HepG2 (cell line): Measurements from ENCODE around the gene DUSP7. TPM values are rescaled to one million over a fixed set of nuclear protein-coding genes. Genes with fewer than 3 reads are reported as not detected.
A peak's percentile ranks its signal among the peaks of the same experiment; 100 is the strongest.
"Not testable (repeated sequence)": the region's sequence is repeated elsewhere in the genome, so short reads cannot be mapped to it uniquely, and the experiment has no call there.

ENCODE experiments used
- ATAC-seq: fragments of 200-7000 bp; cut with Tn5 transposase; 3 replicates; pipeline ENCODE4 v1.9.1; 2020; ENCODE audit warnings: mild to moderate bottlenecking, moderate library complexity
- BruUV-seq: library from RNA; stranded (reverse); fragments of 400-500 nt; replicated peaks from 2 replicates; lab custom pipeline; 2021; lab: Mats Ljungman, UMichigan
- CTCF ChIA-PET: fragments of 300-600 bp; formaldehyde crosslinking; extraction: SDS; loops from one replicate; lab custom pipeline; 2021; ENCODE audit warnings: low total read pairs, inconsistent platforms, low intra/inter-chr PET ratio; lab: Yijun Ruan, JAX
- POLR2A ChIA-PET: fragments of 350-600 bp; sonication (Branson Sonifier 250); formaldehyde crosslinking; loops from one replicate; lab custom pipeline; 2020; ENCODE audit warnings: antibody characterized with exemption, inconsistent platforms; lab: Yijun Ruan, JAX
- DNase-seq: peaks from one replicate; pipeline ENCODE4 v3.0.0-alpha.2; 2015; ENCODE audit warnings: low spot score
- FAIRE-seq: peaks from 3 replicates; lab custom pipeline; 2011; peaks lifted over from hg19 to GRCh38; lab: Jason Lieb, UNC
- H2AFZ ChIP-seq: one replicate; pipeline ENCODE4 v1.6.1; 2011; ENCODE audit warnings: low read length, inconsistent platforms
- H3K27ac ChIP-seq: fragments of 300-600 bp; 3 replicates; pipeline ENCODE4 v1.8.0; 2011; ENCODE audit warnings: mixed run types, mild to moderate bottlenecking, mixed read lengths, low read length, inconsistent platforms; ENCODE audit not compliant: insufficient read depth; ENCODE audit errors: extremely low read length
- H3K27me3 ChIP-seq, 2 experiments: fragments of 200-600 bp in 1 of 2; 2 replicates in 1 of 2; 3 replicates in 1 of 2; pipeline versions ENCODE4 v1.6.0 to v1.8.0; 2011; ENCODE audit warnings: low read length in 2 of 2, mild to moderate bottlenecking in 2 of 2, moderate library complexity in 2 of 2, inconsistent platforms in 1 of 2; ENCODE audit not compliant: insufficient read depth in 2 of 2, control insufficient read depth in 1 of 2
- H3K36me3 ChIP-seq, 2 experiments: fragments of 200-600 bp in 1 of 2; replicated peaks in 1 of 2; 2 replicates in 1 of 2; 3 replicates in 1 of 2; pipeline versions ENCODE4 v1.5.1 to v1.8.0; 2011; ENCODE audit warnings: low read length in 2 of 2, inconsistent platforms in 1 of 2; ENCODE audit not compliant: insufficient read depth in 2 of 2, control insufficient read depth in 1 of 2
- H3K4me1 ChIP-seq: 2 replicates; pipeline ENCODE4 v1.5.1; 2012; ENCODE audit warnings: low read length, inconsistent platforms; ENCODE audit not compliant: insufficient read depth
- H3K4me2 ChIP-seq: 2 replicates; pipeline ENCODE4 v1.6.0; 2011; ENCODE audit warnings: low read depth, low read length, inconsistent platforms
- H3K4me3 ChIP-seq, 3 experiments: fragments of 200-600 bp in 1 of 3; sonication (generic), shearing (Covaris generic) in 1 of 3; replicated peaks in 1 of 3; 2 replicates each; pipeline ENCODE4 v1.5.1; 2011 to 2016; ENCODE audit warnings: low read length in 3 of 3, inconsistent platforms in 2 of 3, low read depth in 2 of 3, mild to moderate bottlenecking in 2 of 3, control low read depth in 1 of 3, mixed read lengths in 1 of 3; ENCODE audit not compliant: insufficient read depth in 1 of 3
- H3K79me2 ChIP-seq: one replicate; pipeline ENCODE4 v1.6.1; 2011; ENCODE audit warnings: low read length, inconsistent platforms; ENCODE audit not compliant: insufficient read depth
- H3K9ac ChIP-seq: 2 replicates; pipeline ENCODE4 v1.6.0; 2011; ENCODE audit warnings: mild to moderate bottlenecking, low read depth, low read length, inconsistent platforms; ENCODE audit not compliant: insufficient read depth
- H3K9me3 ChIP-seq: 2 replicates; pipeline ENCODE4 v1.5.1; 2012; ENCODE audit warnings: mild to moderate bottlenecking, low read length
- H4K20me1 ChIP-seq: 2 replicates; pipeline ENCODE4 v1.6.0; 2011; ENCODE audit warnings: inconsistent platforms, mild to moderate bottlenecking, low read length, moderate library complexity; ENCODE audit not compliant: insufficient read depth
- ATF4 ChIP-seq, 2 experiments: fragments of 450-650 bp in 1 of 2; sonication (generic) in 1 of 2; formaldehyde crosslinking; IDR thresholded peaks; 2 replicates each; pipeline versions ENCODE4 v1.5.0 to v1.8.0; 2020 to 2022; ENCODE audit warnings: mild to moderate bottlenecking in 1 of 2, missing genetic modification reagents in 1 of 2
- HNF4G ChIP-seq, 2 experiments: sonication (generic) in 1 of 2; formaldehyde crosslinking in 1 of 2; IDR thresholded peaks; 2 replicates each; pipeline versions ENCODE4 v1.4.0 to v1.6.1; 2011 to 2020; ENCODE audit warnings: borderline replicate concordance in 2 of 2, low read depth in 2 of 2, mild to moderate bottlenecking in 2 of 2, low read length in 1 of 2, missing genetic modification reagents in 1 of 2, moderate library complexity in 1 of 2
- KDM4B ChIP-seq: sonication (generic); formaldehyde crosslinking; IDR thresholded peaks from 2 replicates; pipeline ENCODE4 v1.4.0; 2020; ENCODE audit warnings: missing genetic modification reagents
- PATZ1 ChIP-seq: sonication (generic); formaldehyde crosslinking; IDR thresholded peaks from 2 replicates; pipeline ENCODE4 v1.4.0; 2020; ENCODE audit warnings: missing genetic modification reagents
- POLR2G ChIP-seq: fragments of 200-400 bp; formaldehyde crosslinking; IDR thresholded peaks from 2 replicates; pipeline ENCODE4 v1.6.1; 2018; ENCODE audit warnings: mild to moderate bottlenecking, low read depth, low read length, moderate library complexity
- RFXAP ChIP-seq: sonication (generic); formaldehyde crosslinking; IDR thresholded peaks from 2 replicates; pipeline ENCODE4 v1.4.0; 2020; ENCODE audit warnings: missing genetic modification reagents, borderline replicate concordance
- SALL1 ChIP-seq: sonication (generic); formaldehyde crosslinking; IDR thresholded peaks from 2 replicates; pipeline ENCODE4 v1.8.0; 2022; ENCODE audit warnings: mild to moderate bottlenecking, missing genetic modification reagents
- SOX13 ChIP-seq, 3 experiments: fragments of 450-650 bp in 1 of 3; sonication (generic) in 1 of 3; formaldehyde crosslinking in 1 of 3; IDR thresholded peaks in 2 of 3; conservative IDR thresholded peaks in 1 of 3; 2 replicates each; pipeline versions ENCODE4 v1.5.0 to v1.6.1; 2016 to 2020; ENCODE audit warnings: antibody characterized with exemption in 1 of 3, mild to moderate bottlenecking in 1 of 3, missing compliant biosample characterization in 1 of 3, missing genetic modification reagents in 1 of 3, moderate library complexity in 1 of 3
- SP5 ChIP-seq: IDR thresholded peaks from 2 replicates; pipeline ENCODE4 v1.6.1; 2016; ENCODE audit warnings: low read depth, borderline replicate concordance
- ZNF280D ChIP-seq: sonication (generic); formaldehyde crosslinking; IDR thresholded peaks from 2 replicates; pipeline ENCODE4 v1.5.1; 2020; ENCODE audit warnings: mild to moderate bottlenecking, missing genetic modification reagents
- ZNF460 ChIP-seq: sonication (generic); formaldehyde crosslinking; IDR thresholded peaks from 2 replicates; pipeline ENCODE4 v1.5.1; 2020; ENCODE audit warnings: missing genetic modification reagents, mild to moderate bottlenecking, borderline replicate concordance
- ZNF703 ChIP-seq: sonication (generic); formaldehyde crosslinking; IDR thresholded peaks from 2 replicates; pipeline ENCODE4 v1.5.1; 2020; ENCODE audit warnings: missing genetic modification reagents, mild to moderate bottlenecking, moderate library complexity, borderline replicate concordance
- ZNF710 ChIP-seq: sonication (generic); formaldehyde crosslinking; IDR thresholded peaks from 2 replicates; pipeline ENCODE4 v1.5.0; 2020; ENCODE audit warnings: mild to moderate bottlenecking, missing genetic modification reagents, borderline replicate concordance
- WGBS: methylation state at CpG from one replicate; pipeline ENCODE4 v1.1.6; 2017; ENCODE audit warnings: low lambda C conversion rate; 5-methylcytosine and 5-hydroxymethylcytosine counted together
- in situ Hi-C: cut with HindIII; loops from 2 replicates; pipeline ENCODE4 v1.10.0; 2017; ENCODE audit warnings: low pct_unique_long_range_greater_than_20kb; ENCODE audit not compliant: extremely low pct_ligation_motif_present
- intact Hi-C: fragments of 100-400 bp; cut with micrococcal nuclease; formaldehyde crosslinking; loops from one replicate; pipeline ENCODE4 v1.10.0; 2022; ENCODE audit not compliant: unreplicated experiment
- polyA plus RNA-seq, 8 experiments: library from polyadenylated mRNA; depleted of rRNA in 3 of 8; stranded (reverse) in 7 of 8; unstranded in 1 of 8; fragments of >200 nt; fragmentation: Illumina TruSeq in 4 of 8; extraction: Trizol in 4 of 8; gene quantifications; 2 replicates each; pipeline versions ENCODE4 v1.2.1 to v1.2.3, GENCODE V29; 2011 to 2016; ENCODE audit warnings: low read depth in 4 of 8, missing spikeins in 1 of 8, mixed read lengths in 1 of 8; ENCODE audit not compliant: insufficient read depth in 1 of 8
- total RNA-seq, 5 experiments: library from RNA; depleted of rRNA; stranded (reverse); fragments of >200 nt; fragmentation: Illumina TruSeq; extraction: Trizol; gene quantifications; 2 replicates each; pipeline ENCODE4 v1.2.3, GENCODE V29; 2016; ENCODE audit warnings: low read depth in 1 of 5

The DUSP7 gene
- total and polyA plus RNA-seq, 2 of the 13 experiments (the other 11 are each of a cell fraction or from before 2014, with no cell fraction given) = 6.6 to 8.8 TPM

GRCh38 chr3:52034212-52034611 is 22.2 kb downstream of the DUSP7 start (continued):
- TF ChIP-seq PATZ1 (peak; percentile 53), ZNF703 (no peak), KDM4B (no peak), POLR2G (no peak), ZNF710 (CRISPR knock-in tag) (no peak), HNF4G (IDR thresholded peaks at IDR 0.05; ENCODE audit: borderline replicate concordance, low read depth, low read length) (0 out of 2 replicates have a peak, but pooled peaks have one; percentile 15), HNF4G (CRISPR knock-in tag; IDR thresholded peaks at IDR 0.05; ENCODE audit: borderline replicate concordance, low read depth) (no peak)

- 2% methylated on average over 6 of the region's 6 CpGs for WGBS
- ATAC-seq = peak; percentile 57
- peak; percentile 82 for FAIRE-seq
- BruUV-seq; H3K36me3 ChIP-seq; in situ Hi-C loops; H3K9ac ChIP-seq; H3K27me3 ChIP-seq; H2AFZ ChIP-seq; H3K79me2 ChIP-seq; intact Hi-C loops; CTCF ChIA-PET; H3K9me3 ChIP-seq; H4K20me1 ChIP-seq; TF ChIP-seq SOX13 (IDR thresholded peaks at IDR 0.05): not testable (repeated sequence)
- Histone ChIP-seq H3K27ac (peak overlapping the region; percentile 16), H3K4me1 (peaks cover 93% of the 10 kb centered on the region), H3K4me3 (peak overlapping the region in 2 of 3 experiments; percentile 19 to 36; a peak in 1 of 6 replicates), H3K4me2 (peak overlapping the region; percentile 78)
- POLR2A ChIA-PET = interaction anchor here (0.6 to 1.8 kb wide), 6 partner anchors 14 to 1810 kb away, joined by 3 to 7 read pairs (median 4); partner anchors contain the start of genes ACY1 and RPL29
- DNase-seq = peak; percentile 56
- TF ChIP-seq SALL1 (CRISPR knock-in tag) (0 out of 2 replicates have a peak, but pooled peaks have one; percentile 25), SOX13 (CRISPR knock-in tag; conservative IDR thresholded peaks at IDR 0.05 in 1 of 2, IDR thresholded peaks at IDR 0.05 in 1 of 2) (peak in 1 of 2 experiments; percentile 15; a peak in 1 of 4 replicates), RFXAP (0 out of 2 replicates have a peak, but pooled peaks have one; percentile 21), SP5 (CRISPR knock-in tag) (peak; percentile 69), ZNF280D (CRISPR knock-in tag) (0 out of 2 replicates have a peak, but pooled peaks have one; percentile 51), ATF4 (CRISPR knock-in tag; IDR thresholded peaks at IDR 0.05) (0 out of 4 replicates have a peak, but pooled peaks of 1 of the 2 experiments have one; percentile 28), ZNF460 (CRISPR knock-in tag) (peak; percentile 91)
Observed at GRCh38 chr3:52033748-52034147, 22.6 kb downstream of the DUSP7 start.
